Measurements from ENCODE around the gene CLPX.
"Not testable (repeated sequence)": the region's sequence is repeated elsewhere in the genome, so short reads cannot be mapped to it uniquely, and the experiment has no call there.

The CLPX gene

DNA sequence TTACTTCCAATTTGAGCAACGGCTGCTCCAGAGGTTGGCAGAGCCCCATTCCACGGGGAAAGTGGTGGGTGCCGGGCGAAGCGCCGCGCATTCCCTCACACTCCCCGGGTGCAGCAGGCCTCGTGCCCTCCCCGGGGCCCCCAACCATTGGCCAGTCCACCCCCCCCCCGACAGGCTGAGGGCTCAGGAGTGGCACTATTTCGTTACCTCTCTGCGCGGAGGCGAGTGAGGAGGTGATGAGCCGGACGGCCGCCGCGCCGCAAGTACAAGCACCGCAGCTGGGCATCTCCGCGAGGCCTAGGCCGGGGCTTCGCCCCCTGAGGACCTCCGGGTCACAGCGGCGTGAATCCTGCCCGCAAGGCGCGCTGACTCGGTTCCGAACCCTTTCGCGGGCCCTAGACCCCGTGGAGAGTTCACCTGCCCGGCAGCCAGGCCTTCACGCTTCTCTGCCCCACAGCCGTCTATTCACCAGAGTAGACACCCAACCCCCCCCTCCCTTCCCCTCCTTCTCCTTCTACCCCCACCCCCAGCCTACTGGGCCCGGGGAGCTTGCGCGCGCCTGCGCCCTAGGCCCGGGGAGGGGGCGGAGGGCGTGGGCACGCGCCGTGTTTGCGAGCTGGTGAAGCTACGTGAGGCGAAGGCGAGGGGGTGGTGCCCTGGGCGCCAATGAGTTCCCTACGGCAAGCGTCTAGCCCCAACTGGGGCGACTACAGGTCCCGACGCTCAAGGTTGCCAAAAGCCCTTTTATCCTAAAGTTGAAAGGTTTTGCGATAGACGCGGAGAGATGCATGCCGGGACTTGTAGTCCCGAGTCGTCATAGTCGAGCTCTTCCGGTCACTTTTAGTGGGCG lies at the start of gene CLPX:
Gene CLPX (minus strand): TSS at position 475 of the 850 bp plus-strand sequence. CDS start 189 bp downstream, at position 286.
- peak; percentile 83 to 85 for DNase-seq (ENCODE audit: low read depth in 2 of 2)

DNA sequence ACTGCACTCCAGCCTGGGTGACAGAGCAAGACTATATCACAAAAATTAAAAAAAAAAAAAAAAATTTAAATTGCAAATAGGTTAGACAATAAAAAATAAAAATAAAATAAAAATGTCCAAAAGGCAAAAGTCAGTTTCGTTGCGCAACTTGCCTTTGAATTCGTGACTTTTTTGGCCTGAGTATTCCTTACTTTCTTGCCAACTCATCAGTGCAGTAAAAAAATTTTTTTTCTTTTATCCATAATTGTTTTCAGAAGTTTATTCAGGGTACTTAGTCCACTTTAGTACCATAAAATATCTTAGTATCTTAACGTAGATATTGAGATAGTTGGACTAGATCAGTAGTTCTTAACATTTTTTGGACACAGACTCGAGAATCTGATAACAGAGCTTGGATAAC lies 48.6 kb upstream of the CLPX start:
- no peak for DNase-seq (ENCODE audit: low read depth in 2 of 2)

DNA sequence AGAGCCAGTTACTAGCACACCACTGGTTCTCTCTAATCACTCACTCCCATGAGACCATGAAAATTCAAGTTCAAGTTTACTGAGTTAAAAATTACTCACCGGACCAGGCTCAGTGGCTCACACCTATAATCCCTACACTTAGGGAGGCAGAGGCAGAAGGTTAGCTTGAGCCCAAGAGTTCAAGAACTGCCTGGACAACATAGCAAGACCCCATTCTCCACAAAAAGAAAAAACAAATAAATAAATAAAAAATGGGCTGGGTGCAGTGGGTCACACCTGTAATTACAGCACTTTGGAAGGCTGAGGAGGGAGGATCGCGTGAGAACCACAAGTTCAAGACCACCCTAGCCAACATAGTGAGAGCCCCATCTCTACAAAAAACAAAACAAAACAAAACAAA lies 47.4 kb upstream of the CLPX start:
- no peak for DNase-seq (ENCODE audit: low read depth in 2 of 2)

DNA sequence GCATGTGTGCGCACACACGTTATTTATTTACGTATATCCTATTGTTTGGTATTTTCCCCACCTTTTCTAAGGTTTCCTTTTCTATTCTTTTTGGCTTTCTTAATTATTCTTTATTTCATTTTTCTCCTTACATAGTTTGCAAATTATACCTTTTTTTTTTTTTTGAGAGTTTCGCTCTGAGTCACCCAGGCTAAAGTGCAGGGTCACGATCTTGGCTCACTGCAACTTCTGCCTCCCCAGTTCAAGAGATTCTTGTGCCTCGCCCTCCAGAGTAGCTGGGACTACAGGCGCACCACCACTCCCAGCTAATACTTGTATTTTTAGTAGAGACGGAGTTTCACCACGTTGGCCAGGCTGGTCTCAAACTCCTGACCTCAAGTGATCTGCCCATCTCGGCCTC lies 46.2 kb upstream of the CLPX start:
- DNase-seq (ENCODE audit: low read depth in 2 of 2) = no peak

DNA sequence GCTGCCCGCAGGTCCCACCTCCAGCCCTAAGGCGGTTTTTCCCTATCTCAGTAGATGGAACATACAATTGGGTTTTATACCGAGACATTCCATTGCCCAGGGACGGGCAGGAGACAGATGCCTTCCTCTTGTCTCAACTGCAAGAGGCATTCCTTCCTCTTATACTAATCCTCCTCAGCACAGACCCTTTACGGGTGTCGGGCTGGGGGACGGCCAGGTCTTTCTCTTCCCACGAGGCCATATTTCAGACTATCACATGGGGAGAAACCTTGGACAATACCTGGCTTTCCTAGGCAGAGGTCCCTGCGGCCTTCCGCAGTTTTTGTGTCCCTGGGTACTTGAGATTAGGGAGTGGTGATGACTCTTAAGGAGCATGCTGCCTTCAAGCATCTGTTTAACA lies 41.8 kb upstream of the CLPX start:
- not testable (repeated sequence) for DNase-seq (ENCODE audit: low read depth in 2 of 2)

- DNase-seq (ENCODE audit: low read depth in 2 of 2) = no peak
These were observed 41.1 kb upstream of the CLPX start for GRCh38 chr15:65226221-65226620.

DNA sequence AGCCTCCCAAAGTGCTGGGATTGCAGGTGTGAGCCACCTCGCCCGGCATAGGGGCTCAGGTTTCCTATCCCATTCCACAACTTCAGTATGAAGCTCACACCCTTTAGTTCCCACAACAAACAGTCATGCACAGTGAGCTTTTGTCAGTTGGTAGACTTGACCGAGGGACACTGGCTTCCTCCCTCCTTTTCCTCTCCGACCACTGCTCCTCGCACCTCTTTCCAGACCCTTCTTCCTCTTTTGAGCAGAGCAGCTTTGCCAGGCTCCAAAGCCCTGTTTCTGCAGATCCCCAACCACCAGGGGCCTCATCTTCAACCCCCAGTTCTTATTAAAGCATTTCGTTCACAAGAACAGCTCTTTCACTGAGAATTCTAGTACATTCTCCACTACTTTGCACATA lies 38.9 kb upstream of the CLPX start:
- DNase-seq (ENCODE audit: low read depth in 2 of 2) = no peak

GRCh38 chr15:65222891-65223290 lies 37.7 kb upstream of the CLPX start:
- DNase-seq (ENCODE audit: low read depth in 2 of 2) = no peak

DNA sequence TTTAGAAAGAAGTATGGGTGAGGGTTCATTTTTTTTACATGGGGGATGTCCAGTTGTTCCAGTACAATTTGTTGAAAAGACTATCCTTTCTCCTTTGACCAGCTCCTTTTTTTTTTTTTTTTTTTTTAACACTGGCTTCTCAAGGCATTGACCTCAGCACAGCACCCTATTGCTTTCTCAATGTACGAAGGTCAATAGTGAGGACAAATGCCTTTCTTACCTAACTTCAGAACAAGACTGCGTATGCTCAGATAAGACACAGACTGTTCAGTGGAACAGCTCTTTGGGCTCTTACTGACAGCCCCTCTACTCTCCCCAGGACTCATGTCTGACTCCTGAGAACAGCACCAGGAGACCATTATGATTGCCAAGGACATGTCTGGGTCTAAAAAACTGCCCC lies 36.6 kb upstream of the CLPX start:
- no peak for DNase-seq (ENCODE audit: low read depth in 2 of 2)

DNA sequence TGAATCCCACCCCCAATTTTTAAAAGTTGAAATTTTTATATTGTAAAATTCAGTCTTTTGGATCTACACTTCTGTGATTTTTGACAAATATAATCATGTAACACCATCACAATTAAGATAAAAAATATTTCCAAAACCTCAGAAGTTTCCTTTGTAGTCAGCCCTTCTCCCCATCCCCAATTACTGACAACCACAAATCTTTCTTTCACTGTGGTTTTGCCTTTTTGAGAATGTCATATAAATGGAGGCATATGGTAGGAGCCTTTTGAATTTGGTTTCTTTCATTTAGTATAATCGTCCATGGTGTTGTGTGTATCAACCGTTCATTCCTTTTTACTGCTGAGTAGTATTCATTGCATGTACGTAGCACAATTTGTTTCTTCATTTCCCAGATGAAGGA lies 34.0 kb upstream of the CLPX start:
- no peak for DNase-seq (ENCODE audit: low read depth in 2 of 2)

- DNase-seq (ENCODE audit: low read depth in 2 of 2) = no peak
These were observed 32.7 kb upstream of the CLPX start for GRCh38 chr15:65217526-65218482.

DNA sequence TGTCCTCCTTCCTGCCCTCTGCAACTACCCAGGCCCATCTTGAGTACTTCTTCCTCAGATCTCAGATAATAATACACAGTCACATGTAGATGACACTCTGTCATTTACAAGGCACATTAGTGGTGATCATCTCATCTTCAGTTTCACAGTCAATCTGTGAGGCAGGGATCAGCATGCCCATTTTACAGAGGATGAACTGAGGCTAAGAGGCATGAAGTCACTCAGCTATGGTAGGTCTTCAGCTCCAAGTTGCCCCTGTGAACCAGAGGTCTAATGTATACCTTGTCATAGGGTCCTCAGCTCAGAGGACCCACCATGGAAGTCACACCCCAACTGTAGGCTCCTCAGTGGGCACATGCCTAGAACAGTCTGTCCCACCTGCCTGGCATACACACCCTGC lies 30.4 kb upstream of the CLPX start:
- no peak for DNase-seq (ENCODE audit: low read depth in 2 of 2)

DNA sequence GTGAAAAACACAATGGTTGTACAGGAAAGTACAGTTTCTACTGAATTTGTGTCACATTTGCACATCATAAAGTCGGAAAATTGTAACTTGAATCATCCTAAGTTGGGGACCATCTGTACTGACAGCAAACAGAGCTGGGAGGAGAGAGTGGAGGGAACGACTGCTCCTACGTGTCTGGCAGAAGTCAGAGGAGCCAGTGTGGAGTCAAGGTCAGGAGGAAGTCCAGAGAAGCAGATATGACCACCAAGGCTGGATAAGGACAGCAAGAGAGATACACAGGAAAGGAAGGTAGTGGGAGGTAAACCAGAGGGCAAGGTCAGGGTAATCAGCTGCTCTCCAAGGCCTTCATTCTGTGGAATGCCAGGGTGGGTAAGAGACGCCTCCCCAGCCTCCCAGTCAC lies 28.9 kb upstream of the CLPX start:
- no peak for DNase-seq (ENCODE audit: low read depth in 2 of 2)

- no peak for DNase-seq (ENCODE audit: low read depth in 2 of 2)
These were observed 28.1 kb upstream of the CLPX start for GRCh38 chr15:65213241-65213640.

DNA sequence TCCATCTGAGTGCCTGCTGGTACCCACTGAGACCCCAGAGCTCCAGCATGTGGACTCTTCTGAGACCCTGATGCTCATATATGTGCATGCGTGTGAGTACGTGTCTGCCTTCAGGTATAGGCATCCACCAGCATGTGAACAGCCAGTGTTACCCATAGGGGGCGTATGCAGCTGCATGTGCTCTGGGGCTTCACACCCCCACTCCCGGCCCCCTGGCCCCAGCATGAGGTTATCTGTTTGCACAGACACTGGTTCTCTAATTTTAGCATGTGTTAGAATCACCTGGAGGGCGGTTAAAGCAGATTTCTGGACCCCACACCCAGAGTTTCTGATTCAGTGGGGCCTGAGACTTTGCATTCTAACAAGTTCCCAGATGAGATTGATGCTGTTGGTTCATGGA lies 27.0 kb upstream of the CLPX start:
- DNase-seq (ENCODE audit: low read depth in 2 of 2) = no peak

- no peak for DNase-seq (ENCODE audit: low read depth in 2 of 2)
These were observed 26.4 kb upstream of the CLPX start for GRCh38 chr15:65211482-65211982.

GRCh38 chr15:65210770-65211481 lies 25.8 kb upstream of the CLPX start, which contains the start of gene CILP:
Gene CILP, minus strand, starts transcription at chr15:65211473. Its CDS starts 1,718 bp downstream, at chr15:65209755.
- no peak for DNase-seq (ENCODE audit: low read depth in 2 of 2)

DNA sequence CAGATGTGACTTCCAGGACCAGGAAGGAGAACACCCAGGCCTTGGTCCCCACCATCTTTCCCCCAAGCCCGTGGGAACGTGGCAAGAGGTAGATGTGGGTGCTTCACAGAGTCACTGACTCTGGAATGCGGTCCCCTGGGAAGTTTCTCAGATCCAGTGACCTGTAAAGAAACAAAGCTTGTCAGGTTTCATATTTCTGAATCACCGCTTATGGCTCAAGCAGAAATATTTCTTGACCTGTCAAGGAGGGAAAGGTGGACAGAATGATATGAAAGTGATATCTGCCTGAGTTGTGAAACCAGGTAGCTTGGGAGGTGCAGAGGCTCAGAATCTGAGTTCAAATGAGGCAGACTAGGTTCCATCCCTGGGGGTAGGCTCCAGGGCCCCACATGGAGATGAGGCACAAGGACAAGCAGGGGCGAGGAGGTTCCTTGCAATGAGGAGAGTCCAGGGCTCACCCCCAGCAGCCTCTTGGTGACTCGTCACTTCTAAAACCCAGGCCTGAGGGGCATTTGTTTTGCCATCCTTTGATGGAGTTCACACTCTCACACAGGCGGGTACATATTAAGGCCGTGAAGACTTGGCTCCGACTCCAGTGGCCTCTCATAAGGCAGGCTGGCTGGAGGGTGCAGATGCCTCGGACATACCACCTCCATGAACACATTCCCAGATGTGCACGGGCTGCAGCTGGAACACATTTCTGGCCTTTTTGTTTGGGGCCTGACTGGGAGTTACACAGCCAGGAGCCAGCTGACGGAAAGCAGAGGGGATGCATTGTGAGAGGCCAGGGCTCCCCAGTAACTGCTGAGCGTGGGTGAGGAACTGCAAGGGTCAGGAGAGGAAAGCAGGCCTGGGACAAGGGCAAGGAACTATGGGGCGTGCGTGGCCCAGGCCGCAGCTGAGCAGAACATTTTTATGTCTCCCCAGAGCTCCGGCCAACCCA lies 24.8 kb upstream of the CLPX start:
- DNase-seq (ENCODE audit: low read depth in 2 of 2) = no peak

- no peak for DNase-seq (ENCODE audit: low read depth in 2 of 2)
These were observed 23.5 kb upstream of the CLPX start for GRCh38 chr15:65208647-65209046.

GRCh38 chr15:65207280-65207840 lies 22.2 kb upstream of the CLPX start:
- no peak for DNase-seq (ENCODE audit: low read depth in 2 of 2)
